OCI-LY1 (cell line): Measurements from ENCODE around the gene LIPH.

Source experiments
- CTCF ChIP-seq: fragments of 200-600 bp; sonication (generic), shearing (Covaris generic); IDR thresholded peaks from 2 replicates; pipeline ENCODE4 v1.5.1; 2017; ENCODE audit warnings: mild to moderate bottlenecking, antibody characterized with exemption, low read length, moderate library complexity, mixed read lengths
- EZH2 ChIP-seq: fragments of 200-600 bp; sonication (generic), shearing (Covaris generic); IDR thresholded peaks from 2 replicates; pipeline ENCODE4 v1.8.0; 2017; ENCODE audit warnings: borderline replicate concordance, mixed run types, mild to moderate bottlenecking, antibody characterized with exemption, low read length, moderate library complexity, mixed read lengths

- no peak for TF ChIP-seq CTCF
- no peak for TF ChIP-seq EZH2
Measured at GRCh38 chr3:185486394-185486793, 66.0 kb downstream of the LIPH start.
